Activated B cell treated with CpG ODN at 0.5 μM for 24 hours (primary cell): ENCODE measurements around the gene ZNF480. TPM values are rescaled to one million over a fixed set of nuclear protein-coding genes. Genes with fewer than 3 reads are reported as not detected.

ENCODE experiments used
- ATAC-seq: fragments of 200-7000 bp; cut with Tn5 transposase; one replicate; pipeline ENCODE4 v1.10.0; 2021; ENCODE audit warnings: low read depth, mild to moderate bottlenecking, moderate library complexity
- CTCF ChIA-PET: fragments of 350-600 bp; sonication (Branson Sonifier 250); formaldehyde crosslinking; loops from one replicate; lab custom pipeline; 2021; ENCODE audit warnings: antibody characterized with exemption; lab: Charles Lee
- POLR2A ChIA-PET: fragments of 350-600 bp; sonication (Branson Sonifier 250); formaldehyde crosslinking; loops from one replicate; lab custom pipeline; 2021; ENCODE audit warnings: antibody characterized with exemption; lab: Charles Lee
- DNase-seq: peaks from one replicate; pipeline ENCODE4 v3.0.0; 2022
- H3K27ac Mint-ChIP-seq: one replicate; pipeline ENCODE4 v1.8.0; 2020; ENCODE audit warnings: mixed read lengths
- H3K27me3 Mint-ChIP-seq: one replicate; pipeline ENCODE4 v1.8.0; 2021; ENCODE audit warnings: mixed read lengths
- H3K36me3 Mint-ChIP-seq: one replicate; pipeline ENCODE4 v1.8.0; 2021; ENCODE audit warnings: low read depth, mixed read lengths
- H3K4me1 Mint-ChIP-seq: one replicate; pipeline ENCODE4 v1.8.0; 2021; ENCODE audit warnings: mixed read lengths
- H3K4me3 Mint-ChIP-seq: one replicate; pipeline ENCODE4 v1.8.0; 2020; ENCODE audit warnings: mild to moderate bottlenecking, mixed read lengths
- H3K9me3 Mint-ChIP-seq: one replicate; pipeline ENCODE4 v1.8.0; 2020; ENCODE audit warnings: mixed read lengths
- CTCF ChIP-seq: fragments of 200-600 bp; IDR thresholded peaks from one replicate; pipeline ENCODE4 v1.8.0; 2022; ENCODE audit warnings: antibody characterized with exemption, mild to moderate bottlenecking
- intact Hi-C: fragments of 100-400 bp; cut with micrococcal nuclease; formaldehyde crosslinking; loops from one replicate; pipeline ENCODE4 v1.15.1; 2024
- total RNA-seq: library from RNA; stranded (reverse); gene quantifications from 2 replicates; pipeline ENCODE4 v1.2.3, GENCODE V29; 2022

ZNF480 gene
- total RNA-seq, 1 donor from 2014 or later = 25.5 TPM

- Mint-ChIP-seq H3K4me1 (peaks cover 51% of the 10 kb centered on the region), H3K9me3 (peaks cover 3% of the 10 kb centered on the region), H3K4me3 (peak overlapping the region; percentile 98), H3K27me3 (no peaks in the 10 kb centered on the region), H3K27ac (peak overlapping the region; percentile 94), H3K36me3 (peaks cover 44% of the 10 kb centered on the region)
- ATAC-seq (no peak), DNase-seq (no peak)
- CTCF ChIA-PET = no interaction called here
- intact Hi-C loops = no loop called here
- POLR2A ChIA-PET = interaction anchor here (1.0 to 1.3 kb wide), 2 partner anchors 26 to 99 kb away, joined by 4 to 6 read pairs; partner anchors contain the start of gene ZNF880
- no peak for TF ChIP-seq CTCF
Observed at GRCh38 chr19:52270266-52270885, 26.6 kb upstream of the ZNF480 start.

GRCh38 chr19:52273301-52273700, 23.7 kb upstream of the ZNF480 start:
- Mint-ChIP-seq H3K27ac (no peak overlapping the region), H3K4me1 (peaks cover 76% of the 10 kb centered on the region), H3K36me3 (peaks cover 66% of the 10 kb centered on the region), H3K27me3 (no peaks in the 10 kb centered on the region), H3K9me3 (peaks cover 3% of the 10 kb centered on the region), H3K4me3 (peak overlapping the region; percentile 28)
- ATAC-seq (no peak), DNase-seq (no peak)
- TF ChIP-seq CTCF = no peak
- CTCF ChIA-PET = no interaction called here
- POLR2A ChIA-PET = no interaction called here
- intact Hi-C loops = no loop called here

- no peaks in the 10 kb centered on the region for H3K27me3 Mint-ChIP-seq
- H3K36me3 Mint-ChIP-seq = peaks cover 75% of the 10 kb centered on the region
- peaks cover 3% of the 10 kb centered on the region for H3K9me3 Mint-ChIP-seq
- ChIA-PET POLR2A (no interaction called here), CTCF (no interaction called here)
- ATAC-seq (no peak), DNase-seq (no peak)
- H3K27ac Mint-ChIP-seq = no peak overlapping the region
- intact Hi-C loops = no loop called here
- peak overlapping the region; percentile 2 for H3K4me3 Mint-ChIP-seq
- TF ChIP-seq CTCF = no peak
- peaks cover 83% of the 10 kb centered on the region for H3K4me1 Mint-ChIP-seq
Observed at GRCh38 chr19:52274191-52274590, 22.8 kb upstream of the ZNF480 start.

- Mint-ChIP-seq H3K4me1 (peaks cover 71% of the 10 kb centered on the region), H3K36me3 (peaks cover 70% of the 10 kb centered on the region), H3K27ac (no peak overlapping the region), H3K27me3 (no peaks in the 10 kb centered on the region), H3K4me3 (no peak overlapping the region), H3K9me3 (peaks cover 3% of the 10 kb centered on the region)
- ChIA-PET POLR2A (no interaction called here), CTCF (no interaction called here)
- intact Hi-C loops = no loop called here
- ATAC-seq (no peak), DNase-seq (no peak)
- no peak for TF ChIP-seq CTCF
Observed at GRCh38 chr19:52275988-52276387, 21.0 kb upstream of the ZNF480 start.

GRCh38 chr19:52277471-52277870, 19.5 kb upstream of the ZNF480 start:
- H3K4me1 Mint-ChIP-seq = peaks cover 64% of the 10 kb centered on the region
- ChIA-PET POLR2A (interaction anchor here (0.7 kb wide), 1 partner anchor 685 kb away, joined by 3 read pairs; the partner anchor contains the start of gene ZNF816), CTCF (no interaction called here)
- H3K27ac Mint-ChIP-seq = peak overlapping the region; percentile 35
- no peak for ATAC-seq
- no peaks in the 10 kb centered on the region for H3K27me3 Mint-ChIP-seq
- TF ChIP-seq CTCF = no peak
- DNase-seq = no peak
- no peak overlapping the region for H3K4me3 Mint-ChIP-seq
- intact Hi-C loops = no loop called here
- peaks cover 3% of the 10 kb centered on the region for H3K9me3 Mint-ChIP-seq
- peaks cover 70% of the 10 kb centered on the region for H3K36me3 Mint-ChIP-seq
